H9 (cell line): Measurements from ENCODE around the gene RAD21L1. TPM values are rescaled to one million over a fixed set of nuclear protein-coding genes. Genes with fewer than 3 reads are reported as not detected.

Source experiments
- DNase-seq: peaks from one replicate; pipeline ENCODE4 v3.0.0-alpha.2; 2017
- H2AFZ ChIP-seq: one replicate; pipeline ENCODE4 v1.6.1; 2013; ENCODE audit warnings: mild to moderate bottlenecking, low read length, control low read depth, moderate library complexity
- H2AK5ac ChIP-seq: 2 replicates; pipeline ENCODE4 v1.6.1; 2013; ENCODE audit warnings: low read length, control low read depth, mixed read lengths; ENCODE audit not compliant: insufficient read length
- H2BK120ac ChIP-seq: one replicate; pipeline ENCODE4 v1.6.1; 2013; ENCODE audit warnings: low read depth, mild to moderate bottlenecking, low read length, control low read depth, inconsistent platforms; ENCODE audit not compliant: poor library complexity, severe bottlenecking
- H2BK12ac ChIP-seq: 2 replicates; pipeline ENCODE4 v1.6.1; 2013; ENCODE audit warnings: low read length, control low read depth, mixed read lengths, low read depth; ENCODE audit not compliant: insufficient read length
- H2BK15ac ChIP-seq: 2 replicates; pipeline ENCODE4 v1.6.1; 2013; ENCODE audit warnings: low read depth, low read length, control low read depth
- H2BK20ac ChIP-seq: one replicate; pipeline ENCODE4 v1.6.1; 2013; ENCODE audit warnings: low read depth, mild to moderate bottlenecking, low read length, control low read depth, inconsistent platforms; ENCODE audit not compliant: poor library complexity, severe bottlenecking
- H2BK5ac ChIP-seq: 2 replicates; pipeline ENCODE4 v1.6.1; 2013; ENCODE audit warnings: low read length, control low read depth, mixed read lengths; ENCODE audit not compliant: insufficient read length
- H3K14ac ChIP-seq: 2 replicates; pipeline ENCODE4 v1.6.1; 2013; ENCODE audit warnings: low read length, control low read depth; ENCODE audit not compliant: insufficient read depth
- H3K18ac ChIP-seq: 2 replicates; pipeline ENCODE4 v1.6.1; 2013; ENCODE audit warnings: low read depth, mild to moderate bottlenecking, mixed read lengths, low read length, control low read depth; ENCODE audit not compliant: insufficient read length
- H3K23ac ChIP-seq: 2 replicates; pipeline ENCODE4 v1.6.1; 2013; ENCODE audit warnings: low read length, control low read depth, mixed read lengths, low read depth; ENCODE audit not compliant: insufficient read length
- H3K23me2 ChIP-seq: 2 replicates; pipeline ENCODE4 v1.6.1; 2013; ENCODE audit warnings: low read depth, mild to moderate bottlenecking, mixed read lengths, low read length, control low read depth; ENCODE audit not compliant: insufficient read length, poor library complexity, severe bottlenecking
- H3K27ac ChIP-seq: 2 replicates; pipeline ENCODE4 v1.5.1; 2013; ENCODE audit warnings: low read length, control low read depth, mixed read lengths, low read depth; ENCODE audit not compliant: insufficient read length
- H3K27me3 ChIP-seq: 2 replicates; pipeline ENCODE4 v1.6.1; 2013; ENCODE audit warnings: low read length, control low read depth, inconsistent platforms; ENCODE audit not compliant: insufficient read depth
- H3K4ac ChIP-seq: 2 replicates; pipeline ENCODE4 v1.6.1; 2013; ENCODE audit warnings: low read depth, mild to moderate bottlenecking, control low read depth, inconsistent platforms, low read length, moderate library complexity
- H3K4me1 ChIP-seq: 2 replicates; pipeline ENCODE4 v1.6.1; 2013; ENCODE audit warnings: low read length, control low read depth, inconsistent platforms; ENCODE audit not compliant: insufficient read depth
- H3K4me2 ChIP-seq: 2 replicates; pipeline ENCODE4 v1.6.1; 2013; ENCODE audit warnings: low read length, control low read depth, mixed read lengths; ENCODE audit not compliant: insufficient read length, insufficient read depth
- H3K56ac ChIP-seq: 2 replicates; pipeline ENCODE4 v1.6.1; 2013; ENCODE audit warnings: low read depth, mild to moderate bottlenecking, mixed read lengths, low read length, control low read depth; ENCODE audit not compliant: insufficient read length
- H3K79me1 ChIP-seq: 2 replicates; pipeline ENCODE4 v1.6.1; 2013; ENCODE audit warnings: low read depth, mild to moderate bottlenecking, moderate library complexity, low read length, control low read depth, inconsistent platforms; ENCODE audit not compliant: insufficient read depth, poor library complexity, severe bottlenecking
- H3K79me2 ChIP-seq: 2 replicates; pipeline ENCODE4 v1.6.1; 2013; ENCODE audit warnings: low read length, control low read depth, inconsistent platforms; ENCODE audit not compliant: insufficient read depth
- H3K9ac ChIP-seq: 2 replicates; pipeline ENCODE4 v1.6.1; 2013; ENCODE audit warnings: low read length, control low read depth, mixed read lengths; ENCODE audit not compliant: insufficient read length; ENCODE audit errors: extremely low read depth
- H3K9me3 ChIP-seq: one replicate; pipeline ENCODE4 v1.6.1; 2013; ENCODE audit warnings: low read depth, low read length, inconsistent platforms; ENCODE audit not compliant: control insufficient read depth
- H3T11ph ChIP-seq: one replicate; pipeline ENCODE4 v1.6.1; 2013; ENCODE audit warnings: mild to moderate bottlenecking, low read length, control low read depth, inconsistent platforms
- H4K20me1 ChIP-seq: one replicate; pipeline ENCODE4 v1.6.1; 2013; ENCODE audit not compliant: control insufficient read depth, insufficient read length, insufficient read depth
- H4K5ac ChIP-seq: 2 replicates; pipeline ENCODE4 v1.6.1; 2013; ENCODE audit warnings: low read depth, mild to moderate bottlenecking, mixed read lengths, low read length, control low read depth; ENCODE audit not compliant: insufficient read length
- H4K8ac ChIP-seq: replicated peaks from 2 replicates; pipeline ENCODE4 v1.6.1; 2013; ENCODE audit warnings: low read length, control low read depth, mixed read lengths, low read depth; ENCODE audit not compliant: insufficient read length
- H4K91ac ChIP-seq: 2 replicates; pipeline ENCODE4 v1.6.1; 2013; ENCODE audit warnings: low read depth, mild to moderate bottlenecking, moderate library complexity, mixed read lengths, low read length, control low read depth; ENCODE audit not compliant: insufficient read length
- H3K27ac Mint-ChIP-seq, 3 experiments: 2 replicates in 2 of 3; 3 replicates in 1 of 3; pipeline ENCODE4 v1.8.0; 2020 to 2021; ENCODE audit warnings: mixed read lengths in 3 of 3, mild to moderate bottlenecking in 1 of 3, moderate library complexity in 1 of 3
- H3K27me3 Mint-ChIP-seq: 2 replicates; pipeline ENCODE4 v1.8.0; 2021; ENCODE audit warnings: low read depth, mild to moderate bottlenecking, moderate library complexity, mixed read lengths
- H3K36me3 Mint-ChIP-seq, 3 experiments: 2 replicates in 2 of 3; 3 replicates in 1 of 3; pipeline ENCODE4 v1.8.0; 2020 to 2021; ENCODE audit warnings: low read depth in 3 of 3, mixed read lengths in 3 of 3; ENCODE audit not compliant: insufficient read depth in 1 of 3
- H3K4me1 Mint-ChIP-seq, 2 experiments: 2 replicates each; pipeline ENCODE4 v1.8.0; 2020; ENCODE audit warnings: mixed read lengths in 2 of 2
- H3K4me3 Mint-ChIP-seq, 2 experiments: 2 replicates in 1 of 2; 3 replicates in 1 of 2; pipeline ENCODE4 v1.8.0; 2020 to 2021; ENCODE audit warnings: mild to moderate bottlenecking in 2 of 2, mixed read lengths in 2 of 2, moderate library complexity in 1 of 2
- H3K9me3 Mint-ChIP-seq, 2 experiments: 2 replicates in 1 of 2; 3 replicates in 1 of 2; pipeline ENCODE4 v1.8.0; 2020; ENCODE audit warnings: mild to moderate bottlenecking in 2 of 2, mixed read lengths in 2 of 2, moderate library complexity in 1 of 2
- CTCF ChIP-seq: fragments of 200-600 bp; sonication (generic); conservative IDR thresholded peaks from 3 replicates; pipeline ENCODE4 v1.8.0; 2021; ENCODE audit warnings: antibody characterized with exemption, mild to moderate bottlenecking
- WGBS: extraction: QIAGEN DNeasy Blood & Tissue Kit; methylation state at CpG from one replicate; pipeline ENCODE4 v1.1.7; 2013; ENCODE audit warnings: missing lambda C conversion rate, low lambda C conversion rate, mixed read lengths; ENCODE audit not compliant: insufficient read length; ENCODE audit errors: extremely low coverage; 5-methylcytosine and 5-hydroxymethylcytosine counted together
- total RNA-seq: library from RNA; stranded (reverse); gene quantifications from 2 replicates; pipeline ENCODE4 v1.2.1, GENCODE V29; 2021

The RAD21L1 gene
- total RNA-seq, 1 experiment from 2014 or later, result not detected

GRCh38 chr20:1296922-1297321, 71.1 kb downstream of the RAD21L1 start:
- no peaks in the 10 kb centered on the region for H3K9me3 ChIP-seq
- H3K56ac ChIP-seq, result no peak overlapping the region
- TF ChIP-seq CTCF, result no peak
- no peak overlapping the region for H3K9ac ChIP-seq
- peaks cover 12 to 21% of the 10 kb centered on the region in 2 experiments for H3K4me1 Mint-ChIP-seq
- no peaks in the 10 kb centered on the region for H3K27me3 ChIP-seq
- no peak overlapping the region for H2BK15ac ChIP-seq
- H3K14ac ChIP-seq, result no peak overlapping the region
- WGBS, result no CpG with 5 or more reads among the region's 14 CpGs
- no peaks in the 10 kb centered on the region for H3K9me3 Mint-ChIP-seq
- no peak overlapping the region for H3K18ac ChIP-seq
- H3K27me3 Mint-ChIP-seq, result peaks cover 3% of the 10 kb centered on the region
- no peak overlapping the region for H2BK120ac ChIP-seq
- no peak overlapping the region for H4K8ac ChIP-seq
- H2BK12ac ChIP-seq, result no peak overlapping the region
- H3K36me3 Mint-ChIP-seq, result no peaks in the 10 kb centered on the region; a peak in 1 of 7 replicates
- no peak overlapping the region for H2BK20ac ChIP-seq
- no peak overlapping the region for H3T11ph ChIP-seq
- H3K4me3 Mint-ChIP-seq, result no peak overlapping the region
- H3K79me2 ChIP-seq, result no peaks in the 10 kb centered on the region
- H2AFZ ChIP-seq, result no peak overlapping the region
- H3K4me1 ChIP-seq, result no peaks in the 10 kb centered on the region
- H3K4me2 ChIP-seq, result no peak overlapping the region
- H3K23me2 ChIP-seq, result no peaks in the 10 kb centered on the region
- no peak overlapping the region for H2BK5ac ChIP-seq
- H4K5ac ChIP-seq, result no peak overlapping the region
- H3K4ac ChIP-seq, result no peak overlapping the region
- no peak overlapping the region for H2AK5ac ChIP-seq
- H3K27ac Mint-ChIP-seq, result no peak overlapping the region; a peak in 1 of 7 replicates
- H3K79me1 ChIP-seq, result no peaks in the 10 kb centered on the region
- DNase-seq, result no peak
- no peak overlapping the region for H3K27ac ChIP-seq
- H3K23ac ChIP-seq, result no peak overlapping the region
- H4K91ac ChIP-seq, result no peak overlapping the region
- H4K20me1 ChIP-seq, result no peaks in the 10 kb centered on the region
